ENCODE measurements around the gene GRIP1.

The GRIP1 gene

DNA sequence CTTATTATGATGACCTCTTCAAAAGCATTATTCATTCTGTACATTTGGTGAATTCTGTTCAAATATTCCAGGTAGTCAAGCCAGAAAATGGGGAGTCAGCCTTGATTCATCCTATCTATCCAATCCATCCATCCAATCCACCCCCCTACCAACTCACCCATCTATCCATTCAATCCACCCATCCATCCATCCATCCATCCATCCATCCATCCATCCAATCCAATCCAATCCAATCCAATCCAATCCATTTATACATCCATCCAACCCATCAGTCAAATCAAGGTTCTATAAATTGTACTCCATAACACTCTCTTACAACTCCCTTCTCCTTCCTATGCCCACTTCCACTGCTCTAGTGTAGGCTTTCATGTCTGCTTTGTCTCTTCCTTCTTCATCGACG, 35.8 kb upstream of the GRIP1 start:
- H3K4me1 ChIP-seq = peaks cover 14% of the 10 kb centered on the region
- TF ChIP-seq Cebpa-rat (IDR thresholded peaks at IDR 0.05) = no peak
- no peak overlapping the region for H3K9ac ChIP-seq
- H3K4me3 ChIP-seq = no peak overlapping the region
- H4K20me1 ChIP-seq = no peaks in the 10 kb centered on the region
- peak overlapping the region; percentile 60 for H3K4me2 ChIP-seq
- H3K9me3 ChIP-seq = no peaks in the 10 kb centered on the region
- H3K27ac ChIP-seq = no peak overlapping the region
- no peaks in the 10 kb centered on the region for H3K27me3 ChIP-seq
- no peaks in the 10 kb centered on the region for H3K36me3 ChIP-seq

GRCh38 chr12:66713984-66714383, 35.1 kb upstream of the GRIP1 start:
- Histone ChIP-seq H3K4me1 (peaks cover 14% of the 10 kb centered on the region), H3K9ac (no peak overlapping the region), H3K4me2 (peak overlapping the region; percentile 60), H3K4me3 (peak overlapping the region; percentile 44), H3K27ac (peak overlapping the region; percentile 44), H3K36me3 (no peaks in the 10 kb centered on the region), H3K27me3 (no peaks in the 10 kb centered on the region), H4K20me1 (no peaks in the 10 kb centered on the region), H3K9me3 (no peaks in the 10 kb centered on the region)
- TF ChIP-seq Cebpa-rat (IDR thresholded peaks at IDR 0.05) = no peak

GRCh38 chr12:66709893-66710292, 31.0 kb upstream of the GRIP1 start:
- TF ChIP-seq Cebpa-rat (IDR thresholded peaks at IDR 0.05) = no peak
- no peaks in the 10 kb centered on the region for H4K20me1 ChIP-seq
- H3K4me3 ChIP-seq = no peak overlapping the region
- H3K4me2 ChIP-seq = no peak overlapping the region
- no peaks in the 10 kb centered on the region for H3K27me3 ChIP-seq
- no peak overlapping the region for H3K9ac ChIP-seq
- no peaks in the 10 kb centered on the region for H3K36me3 ChIP-seq
- H3K9me3 ChIP-seq = no peaks in the 10 kb centered on the region
- peaks cover 14% of the 10 kb centered on the region for H3K4me1 ChIP-seq
- no peak overlapping the region for H3K27ac ChIP-seq

DNA sequence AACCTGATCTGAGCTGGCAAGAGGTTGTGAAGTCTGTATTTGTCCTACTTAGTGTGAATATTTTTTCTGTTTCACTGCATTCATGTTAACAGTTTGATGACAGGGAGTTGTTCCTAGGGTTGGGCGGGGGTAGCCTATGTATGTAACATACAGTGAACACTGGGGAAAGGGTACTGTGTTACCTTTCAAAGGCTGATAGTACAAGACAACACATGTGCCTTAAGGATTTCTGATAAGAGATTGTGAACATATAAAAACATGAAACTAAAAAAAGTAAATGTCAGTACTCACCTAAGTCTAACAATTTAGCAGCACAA, 30.5 kb upstream of the GRIP1 start:
- Histone ChIP-seq H3K4me3 (no peak overlapping the region), H3K9ac (no peak overlapping the region), H4K20me1 (no peaks in the 10 kb centered on the region), H3K4me1 (peaks cover 11% of the 10 kb centered on the region), H3K27ac (no peak overlapping the region), H3K4me2 (no peak overlapping the region), H3K36me3 (no peaks in the 10 kb centered on the region), H3K27me3 (no peaks in the 10 kb centered on the region), H3K9me3 (no peaks in the 10 kb centered on the region)
- no peak for TF ChIP-seq Cebpa-rat (IDR thresholded peaks at IDR 0.05)

DNA sequence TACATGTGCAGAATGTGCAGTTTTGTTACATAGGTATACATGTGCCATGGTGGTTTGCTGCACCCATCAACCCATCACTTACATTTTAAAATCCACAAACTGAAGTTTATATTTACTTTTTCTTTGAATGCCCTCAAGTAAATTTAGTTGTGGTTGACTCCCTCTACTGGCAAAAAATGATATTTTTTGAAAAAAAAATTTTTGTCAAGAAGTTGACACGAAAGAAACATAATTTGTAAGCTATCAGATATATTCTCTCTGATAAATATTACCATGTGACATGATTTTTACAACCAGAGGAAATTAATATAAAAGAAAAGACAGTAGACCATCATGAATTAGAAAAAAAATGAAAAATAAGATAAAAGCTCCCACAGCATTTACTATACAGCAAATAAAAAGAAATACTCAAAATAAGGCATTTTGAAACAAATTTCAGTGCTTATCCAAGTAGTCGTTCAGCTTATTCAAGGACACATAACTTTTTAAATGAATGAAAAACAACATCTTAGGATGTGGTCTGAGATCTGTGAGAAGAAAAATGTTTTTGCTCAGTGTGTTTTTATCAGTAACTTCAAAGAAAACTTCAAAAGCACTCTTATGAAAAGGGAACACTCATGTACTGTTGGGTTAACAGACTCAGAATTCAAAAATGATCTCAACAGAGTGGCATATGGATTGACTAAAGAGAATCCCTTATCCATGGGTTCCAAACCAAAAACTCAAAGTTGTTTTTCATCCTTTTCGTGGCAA, 30.0 kb upstream of the GRIP1 start:
- H4K20me1 ChIP-seq = no peaks in the 10 kb centered on the region
- no peak overlapping the region for H3K4me2 ChIP-seq
- no peak overlapping the region for H3K9ac ChIP-seq
- H3K4me3 ChIP-seq = no peak overlapping the region
- peaks cover 8% of the 10 kb centered on the region for H3K4me1 ChIP-seq
- H3K27ac ChIP-seq = no peak overlapping the region
- no peaks in the 10 kb centered on the region for H3K27me3 ChIP-seq
- H3K36me3 ChIP-seq = no peaks in the 10 kb centered on the region
- no peaks in the 10 kb centered on the region for H3K9me3 ChIP-seq
- TF ChIP-seq Cebpa-rat (IDR thresholded peaks at IDR 0.05) = no peak

DNA sequence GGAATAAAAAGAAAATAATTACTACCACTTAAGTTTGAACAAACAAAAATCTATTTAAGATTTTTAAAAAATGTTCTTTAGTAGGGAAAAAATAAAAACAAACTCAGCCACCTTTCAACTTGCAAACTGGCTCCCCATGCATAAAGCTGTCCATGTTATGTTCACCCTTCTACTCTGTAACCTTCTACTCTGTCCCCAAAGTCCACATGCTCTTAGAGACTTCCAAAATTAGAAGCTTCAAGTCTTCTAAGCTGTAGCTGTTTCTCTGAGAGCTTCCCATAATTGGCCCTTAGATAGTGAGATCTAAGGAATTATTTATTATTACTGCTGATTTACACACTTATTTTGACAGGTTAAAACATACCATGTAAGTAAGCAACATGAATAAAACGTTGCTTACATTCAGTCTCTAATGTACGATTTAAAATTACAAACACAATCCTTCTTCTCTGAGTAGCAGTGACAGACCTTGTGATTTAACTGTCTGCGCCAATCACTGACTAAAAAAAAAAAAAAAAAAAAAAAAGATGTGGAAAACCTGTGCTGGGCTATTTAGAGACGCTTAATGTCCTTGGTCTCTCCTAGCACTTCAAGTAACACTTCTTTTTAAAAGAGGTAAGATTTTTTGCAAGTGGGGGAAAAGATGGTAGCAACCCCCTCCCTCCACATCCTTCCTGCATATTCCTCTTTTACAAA, 28.3 kb upstream of the GRIP1 start:
- H3K4me2 ChIP-seq = no peak overlapping the region
- no peak overlapping the region for H3K27ac ChIP-seq
- no peak overlapping the region for H3K4me3 ChIP-seq
- H3K27me3 ChIP-seq = no peaks in the 10 kb centered on the region
- no peaks in the 10 kb centered on the region for H3K36me3 ChIP-seq
- no peaks in the 10 kb centered on the region for H3K4me1 ChIP-seq
- no peaks in the 10 kb centered on the region for H4K20me1 ChIP-seq
- TF ChIP-seq Cebpa-rat (IDR thresholded peaks at IDR 0.05) = no peak
- no peaks in the 10 kb centered on the region for H3K9me3 ChIP-seq
- H3K9ac ChIP-seq = no peak overlapping the region

GRCh38 chr12:66699738-66700482, 21.0 kb upstream of the GRIP1 start:
- H3K9me3 ChIP-seq = peaks cover 7% of the 10 kb centered on the region; the same call in 1 of the 2 replicates
- TF ChIP-seq Cebpa-rat (IDR thresholded peaks at IDR 0.05) = no peak
- no peak overlapping the region for H3K27ac ChIP-seq
- no peaks in the 10 kb centered on the region for H3K27me3 ChIP-seq
- H3K4me2 ChIP-seq = no peak overlapping the region
- H3K36me3 ChIP-seq = no peaks in the 10 kb centered on the region
- H4K20me1 ChIP-seq = no peaks in the 10 kb centered on the region
- 0 out of 2 replicates have a peak, but pooled peaks cover 4% of the 10 kb centered on the region for H3K4me1 ChIP-seq
- H3K4me3 ChIP-seq = no peak overlapping the region
- H3K9ac ChIP-seq = no peak overlapping the region

DNA sequence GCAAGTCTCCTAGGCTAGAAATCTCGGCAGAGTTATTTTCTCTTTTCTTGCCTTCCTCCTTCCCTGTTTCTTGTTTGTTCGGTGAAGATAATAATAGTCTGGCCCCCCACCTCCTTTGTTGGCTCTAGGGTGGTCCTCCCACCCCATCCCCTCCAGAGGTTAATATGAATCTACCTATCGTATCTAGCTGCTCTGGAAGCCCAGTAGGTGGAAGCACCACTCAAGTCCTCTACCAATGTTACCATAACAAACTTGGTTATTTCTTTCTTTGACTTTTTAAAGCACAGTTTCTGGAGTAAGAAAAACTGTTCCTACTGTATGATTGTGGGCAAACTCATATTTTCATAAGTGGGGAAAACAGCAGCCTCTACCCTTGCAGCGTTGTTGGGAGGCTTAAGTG, 19.7 kb upstream of the GRIP1 start:
- Histone ChIP-seq H3K4me2 (no peak overlapping the region), H3K27ac (no peak overlapping the region), H3K4me3 (no peak overlapping the region), H3K9ac (no peak overlapping the region), H3K4me1 (0 out of 2 replicates have a peak, but pooled peaks cover 4% of the 10 kb centered on the region), H3K27me3 (no peaks in the 10 kb centered on the region), H3K36me3 (no peaks in the 10 kb centered on the region), H4K20me1 (no peaks in the 10 kb centered on the region), H3K9me3 (peaks cover 7% of the 10 kb centered on the region; the same call in 1 of the 2 replicates)
- TF ChIP-seq Cebpa-rat (IDR thresholded peaks at IDR 0.05) = no peak

GRCh38 chr12:66697404-66697803, 18.5 kb upstream of the GRIP1 start:
- no peak overlapping the region for H3K9ac ChIP-seq
- no peak for TF ChIP-seq Cebpa-rat (IDR thresholded peaks at IDR 0.05)
- H3K4me3 ChIP-seq = no peak overlapping the region
- peaks cover 7% of the 10 kb centered on the region; the same call in 1 of the 2 replicates for H3K9me3 ChIP-seq
- H3K27ac ChIP-seq = no peak overlapping the region
- no peak overlapping the region for H3K4me2 ChIP-seq
- H4K20me1 ChIP-seq = no peaks in the 10 kb centered on the region
- H3K36me3 ChIP-seq = no peaks in the 10 kb centered on the region
- H3K27me3 ChIP-seq = no peaks in the 10 kb centered on the region
- peaks cover 11% of the 10 kb centered on the region; the same call in 1 of the 2 replicates for H3K4me1 ChIP-seq

Data from BLaER1 (cell line).